GM19395 (cell line): ENCODE data around the gene EYA4.
"Not testable (repeated sequence)": the region's sequence is repeated elsewhere in the genome, so short reads cannot be mapped to it uniquely, and the experiment has no call there.

Experiments
- ATAC-seq: cut with Tn5 transposase; IDR thresholded peaks from one replicate; pipeline ENCODE4 v1.9.1; 2021; ENCODE audit warnings: mild to moderate bottlenecking, moderate library complexity; ENCODE audit not compliant: unreplicated experiment

The EYA4 gene

GRCh38 chr6:133396233-133396983 lies 155.3 kb downstream of the EYA4 start:
- ATAC-seq: no peak

- ATAC-seq: no peak
These were observed 155.8 kb downstream of the EYA4 start for GRCh38 chr6:133396984-133397348.

- not testable (repeated sequence) for ATAC-seq
These were observed 156.4 kb downstream of the EYA4 start for GRCh38 chr6:133397601-133398000.

GRCh38 chr6:133399426-133399825 lies 158.3 kb downstream of the EYA4 start:
- ATAC-seq: no peak

- no peak for ATAC-seq
These were observed 163.0 kb downstream of the EYA4 start for GRCh38 chr6:133404151-133404550.

GRCh38 chr6:133404728-133405127 lies 163.6 kb downstream of the EYA4 start:
- no peak for ATAC-seq

- no peak for ATAC-seq
These were observed 166.4 kb downstream of the EYA4 start for GRCh38 chr6:133407320-133408100.

GRCh38 chr6:133408132-133408531 lies 167.0 kb downstream of the EYA4 start:
- ATAC-seq: no peak

GRCh38 chr6:133408543-133408942 lies 167.4 kb downstream of the EYA4 start:
- ATAC-seq: no peak

- no peak for ATAC-seq
These were observed 169.7 kb downstream of the EYA4 start for GRCh38 chr6:133410638-133411435.

GRCh38 chr6:133411757-133412156 lies 170.6 kb downstream of the EYA4 start:
- ATAC-seq: no peak

- ATAC-seq: no peak
These were observed 174.1 kb downstream of the EYA4 start for GRCh38 chr6:133415262-133415661.

- no peak for ATAC-seq
These were observed 177.0 kb downstream of the EYA4 start for GRCh38 chr6:133418108-133418507.

GRCh38 chr6:133423242-133423641 lies 182.1 kb downstream of the EYA4 start:
- no peak for ATAC-seq

- no peak for ATAC-seq
These were observed 183.2 kb downstream of the EYA4 start for GRCh38 chr6:133424359-133424758.

- no peak for ATAC-seq
These were observed 184.9 kb downstream of the EYA4 start for GRCh38 chr6:133426038-133426437.

- no peak for ATAC-seq
These were observed 187.1 kb downstream of the EYA4 start for GRCh38 chr6:133428295-133428694.

GRCh38 chr6:133430530-133430929 lies 189.4 kb downstream of the EYA4 start:
- no peak for ATAC-seq

- ATAC-seq: no peak
These were observed 189.9 kb downstream of the EYA4 start for GRCh38 chr6:133431031-133431430.

GRCh38 chr6:133432021-133432989 lies 191.1 kb downstream of the EYA4 start:
- ATAC-seq: no peak
